Breast epithelium (tissue), 3 donors: ENCODE measurements around the gene STXBP4.

Experiments
- CTCF ChIP-seq, 3 donors: fragments of 450-650 bp; IDR thresholded peaks; one replicate each; pipeline ENCODE4 v1.5.1; 2016 to 2017; ENCODE audit warnings: antibody characterized with exemption in 3 of 3, mild to moderate bottlenecking in 3 of 3, moderate library complexity in 3 of 3
- POLR2A ChIP-seq: fragments of 450-650 bp; IDR thresholded peaks from one replicate; pipeline ENCODE4 v1.6.1; 2016; ENCODE audit warnings: antibody characterized with exemption, mild to moderate bottlenecking, moderate library complexity
- POLR2AphosphoS5 ChIP-seq, 3 donors: sonication (generic); formaldehyde crosslinking; IDR thresholded peaks; one replicate each; pipeline ENCODE4 v1.6.1; 2017; ENCODE audit warnings: antibody characterized with exemption in 3 of 3

- no peak for TF ChIP-seq POLR2AphosphoS5 (IDR thresholded peaks at IDR 0.05)
- TF ChIP-seq CTCF (IDR thresholded peaks at IDR 0.05) = no peak
- TF ChIP-seq POLR2A = no peak
Measured at GRCh38 chr17:55004484-55004883, 35.9 kb downstream of the STXBP4 start.
